ENCODE data around the gene MUCL3. TPM values are rescaled to one million over a fixed set of nuclear protein-coding genes. Genes with fewer than 3 reads are reported as not detected.

Gene MUCL3
- total and polyA plus RNA-seq, 8 donors = 0.07 to 4.0 (median 0.15) TPM

GRCh38 chr6:30939473-30939872, 1.3 kb upstream of the MUCL3 start:
- Histone ChIP-seq H3K4me1 (peaks cover 6 to 12% of the 10 kb centered on the region in 2 donors), H3K9me3 (no peaks in the 10 kb centered on the region), H3K27me3 (peaks cover 0 to 26% of the 10 kb centered on the region in 2 donors), H3K4me3 (no peak overlapping the region), H3K36me3 (no peaks in the 10 kb centered on the region), H3K27ac (no peak overlapping the region)
- intact Hi-C loops (cut with DNase I) = no loop called here
- no peak for TF ChIP-seq CTCF (IDR thresholded peaks at IDR 0.05)
- ATAC-seq (no peak), DNase-seq (no peak)

DNA sequence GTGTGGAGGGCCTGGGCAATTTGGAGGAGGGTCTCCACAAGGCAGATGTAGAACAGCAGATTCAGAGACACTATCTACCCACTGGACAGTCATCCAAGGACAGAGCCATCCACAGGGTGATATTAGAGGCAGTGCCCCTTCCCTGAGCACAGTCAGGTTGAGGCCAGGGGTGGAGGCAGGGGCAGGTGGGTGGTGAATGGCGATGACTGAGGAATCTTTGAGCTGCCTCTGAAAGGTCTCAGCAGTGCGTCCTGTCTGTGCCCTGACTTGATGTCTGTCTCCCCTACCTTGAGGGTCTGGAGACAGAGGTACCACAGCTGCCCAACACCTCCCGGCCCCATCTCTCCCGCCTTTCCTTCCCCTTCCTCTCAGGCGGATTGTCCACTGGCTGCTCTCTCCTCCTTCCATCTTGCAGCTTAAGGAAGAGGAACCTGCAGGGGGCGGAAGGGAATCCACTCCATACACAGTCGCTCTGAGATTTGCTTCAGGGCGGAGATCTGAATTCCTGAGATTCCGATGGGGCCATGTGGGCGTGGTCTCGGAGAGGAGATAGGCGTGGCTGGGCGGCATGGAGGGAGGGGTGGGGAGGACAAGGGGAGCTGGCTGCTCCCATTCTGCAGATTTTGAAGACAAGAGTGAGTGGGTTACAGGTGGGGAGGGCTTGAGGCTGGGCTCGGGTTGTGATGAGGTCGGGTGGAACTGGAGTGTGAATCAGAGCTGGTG, 1.7 kb downstream of the MUCL3 start:
- Histone ChIP-seq H3K27me3 (peaks cover 0 to 26% of the 10 kb centered on the region in 2 donors), H3K9me3 (no peaks in the 10 kb centered on the region), H3K4me3 (no peak overlapping the region), H3K27ac (no peak overlapping the region), H3K36me3 (no peaks in the 10 kb centered on the region), H3K4me1 (peaks cover 6 to 10% of the 10 kb centered on the region in 2 donors)
- DNase-seq (peak in 3 of 4 donors; percentile 72 to 88 (median 80)), ATAC-seq (peak; percentile 96)
- TF ChIP-seq CTCF (IDR thresholded peaks at IDR 0.05) = no peak
- intact Hi-C loops (cut with DNase I) = no loop called here

DNA sequence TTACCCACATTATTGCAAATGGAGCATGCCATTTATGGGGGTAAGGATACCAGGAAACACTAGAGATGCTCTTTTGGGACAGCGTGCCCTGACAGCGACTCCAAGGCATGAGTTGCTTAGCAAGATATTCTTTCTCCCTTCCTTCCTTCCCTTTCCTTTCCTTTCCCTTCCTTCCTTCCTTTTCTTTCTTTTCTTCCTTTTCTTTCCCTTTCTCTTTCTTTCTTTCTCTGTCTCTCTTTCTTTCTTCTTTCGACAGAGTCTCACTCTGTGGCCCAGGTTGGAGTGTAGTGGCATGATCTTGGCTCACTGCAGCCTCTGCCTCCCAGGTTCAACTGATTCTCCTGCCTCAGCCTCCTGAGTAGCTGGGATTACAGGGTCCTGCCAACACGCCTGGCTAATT, 3.3 kb downstream of the MUCL3 start:
- H3K36me3 ChIP-seq = no peaks in the 10 kb centered on the region
- peaks cover 0 to 26% of the 10 kb centered on the region in 2 donors for H3K27me3 ChIP-seq

GRCh38 chr6:30945281-30945680, 4.5 kb downstream of the MUCL3 start:
- Histone ChIP-seq H3K9me3 (no peaks in the 10 kb centered on the region), H3K27me3 (peaks cover 0 to 26% of the 10 kb centered on the region in 2 donors), H3K36me3 (no peaks in the 10 kb centered on the region), H3K4me3 (no peak overlapping the region), H3K4me1 (peaks cover 6 to 10% of the 10 kb centered on the region in 2 donors), H3K27ac (no peak overlapping the region)
- intact Hi-C loops (cut with DNase I) = no loop called here
- no peak for TF ChIP-seq CTCF (IDR thresholded peaks at IDR 0.05)
- ATAC-seq (no peak), DNase-seq (no peak)

More for the DNA sequence above, 3.3 kb downstream of the MUCL3 start:
- Histone ChIP-seq H3K4me3 (no peak overlapping the region), H3K27ac (no peak overlapping the region), H3K4me1 (peaks cover 6 to 10% of the 10 kb centered on the region in 2 donors), H3K9me3 (no peaks in the 10 kb centered on the region)
- ATAC-seq (no peak), DNase-seq (no peak)
- TF ChIP-seq CTCF (IDR thresholded peaks at IDR 0.05) = no peak
- intact Hi-C loops (cut with DNase I) = no loop called here

GRCh38 chr6:30947231-30947630, 6.5 kb downstream of the MUCL3 start:
- intact Hi-C loops (cut with DNase I) = no loop called here
- ATAC-seq = no peak
- TF ChIP-seq CTCF (IDR thresholded peaks at IDR 0.05) = no peak

More at GRCh38 chr6:30947231-30947630, 6.5 kb downstream of the MUCL3 start:
- Histone ChIP-seq H3K9me3 (no peaks in the 10 kb centered on the region), H3K36me3 (no peaks in the 10 kb centered on the region), H3K27me3 (peaks cover 0 to 20% of the 10 kb centered on the region in 2 donors), H3K27ac (no peak overlapping the region), H3K4me3 (no peak overlapping the region), H3K4me1 (peaks cover 6 to 9% of the 10 kb centered on the region in 2 donors)
- DNase-seq = no peak

Measured in left lung (tissue), 10 donors.